PC-3 (cell line): ENCODE data around the gene URB2. TPM values are rescaled to one million over a fixed set of nuclear protein-coding genes. Genes with fewer than 3 reads are reported as not detected.
"Not testable (repeated sequence)": the region's sequence is repeated elsewhere in the genome, so short reads cannot be mapped to it uniquely, and the experiment has no call there.

ENCODE experiments used
- ATAC-seq: fragments of 200-7000 bp; cut with Tn5 transposase; 2 replicates; pipeline ENCODE4 v1.9.1; 2020; ENCODE audit warnings: mild to moderate bottlenecking, moderate library complexity
- BruUV-seq: library from RNA; stranded (reverse); fragments of 400-500 nt; replicated peaks from 2 replicates; lab custom pipeline; 2021; lab: Mats Ljungman, UMichigan
- CTCF ChIA-PET: fragments of 300-600 bp; sonication (Branson Sonifier 250); formaldehyde crosslinking; loops from one replicate; lab custom pipeline; 2022; ENCODE audit warnings: antibody characterized with exemption; lab: Charles Lee
- POLR2A ChIA-PET: fragments of 300-600 bp; sonication (Branson Sonifier 250); formaldehyde crosslinking; loops from one replicate; lab custom pipeline; 2022; ENCODE audit warnings: antibody characterized with exemption; ENCODE audit not compliant: unreplicated experiment; lab: Charles Lee
- DNase-seq: peaks from one replicate; pipeline ENCODE4 v3.0.0-alpha.2; 2015
- H2AFZ ChIP-seq: fragments of 300-600 bp; sonication (generic); 2 replicates; pipeline ENCODE4 v1.6.0; 2016; ENCODE audit warnings: antibody characterized with exemption, low read length
- H3F3A ChIP-seq: fragments of 300-600 bp; sonication (generic); one replicate; pipeline ENCODE4 v1.6.0; 2017; ENCODE audit warnings: antibody characterized with exemption, low read length, control low read depth, mild to moderate bottlenecking; ENCODE audit not compliant: unreplicated experiment
- H3K27ac ChIP-seq: fragments of 300-600 bp; sonication (generic); 2 replicates; pipeline ENCODE4 v1.5.1; 2016; ENCODE audit warnings: mild to moderate bottlenecking, low read length
- H3K27me3 ChIP-seq: fragments of 300-600 bp; sonication (generic); 2 replicates; pipeline ENCODE4 v1.6.1; 2016; ENCODE audit warnings: low read length, mixed read lengths
- H3K36me3 ChIP-seq: fragments of 300-600 bp; sonication (generic); 2 replicates; pipeline ENCODE4 v1.6.1; 2016; ENCODE audit warnings: low read depth, mixed run types, low read length, mixed read lengths
- H3K4me1 ChIP-seq: fragments of 300-600 bp; sonication (generic); 2 replicates; pipeline ENCODE4 v1.5.1; 2016; ENCODE audit warnings: low read length; ENCODE audit not compliant: insufficient read depth
- H3K4me2 ChIP-seq: fragments of 300-600 bp; sonication (generic); 2 replicates; pipeline ENCODE4 v1.6.0; 2016; ENCODE audit warnings: low read length
- H3K4me3 ChIP-seq: fragments of 300-600 bp; sonication (generic); 2 replicates; pipeline ENCODE4 v1.5.1; 2016; ENCODE audit warnings: mild to moderate bottlenecking, low read length, mixed read lengths
- H3K79me2 ChIP-seq: fragments of 300-600 bp; sonication (generic); 2 replicates; pipeline ENCODE4 v1.6.1; 2017; ENCODE audit warnings: low read length, mixed read lengths
- H3K9ac ChIP-seq: fragments of 300-600 bp; sonication (generic); 2 replicates; pipeline ENCODE4 v1.6.0; 2016; ENCODE audit warnings: mild to moderate bottlenecking, low read length
- H3K9me2 ChIP-seq: fragments of 300-600 bp; sonication (generic); replicated peaks from 2 replicates; pipeline ENCODE4 v1.6.1; 2016; ENCODE audit warnings: mixed run types, low read length, mixed read lengths
- H3K9me3 ChIP-seq: fragments of 300-600 bp; sonication (generic); 2 replicates; pipeline ENCODE4 v1.6.1; 2016; ENCODE audit warnings: low read length, mixed read lengths
- H4K20me1 ChIP-seq: fragments of 300-600 bp; sonication (generic); 2 replicates; pipeline ENCODE4 v1.6.1; 2016; ENCODE audit warnings: low read length, mixed read lengths
- CTCF ChIP-seq: fragments of 300-600 bp; sonication (generic); conservative IDR thresholded peaks from 2 replicates; pipeline ENCODE4 v1.5.1; 2017; ENCODE audit warnings: antibody characterized with exemption, low read depth, mild to moderate bottlenecking, low read length
- EZH2 ChIP-seq: fragments of 300-600 bp; sonication (generic); IDR thresholded peaks from one replicate; pipeline ENCODE4 v1.6.1; 2017; ENCODE audit warnings: antibody characterized with exemption, mild to moderate bottlenecking, low read length; ENCODE audit not compliant: unreplicated experiment
- EZH2phosphoT487 ChIP-seq: fragments of 300-600 bp; sonication (generic); IDR thresholded peaks from 2 replicates; pipeline ENCODE4 v1.6.1; 2018; ENCODE audit warnings: mild to moderate bottlenecking, antibody characterized with exemption, low read length, borderline replicate concordance
- intact Hi-C: fragments of 100-400 bp; cut with micrococcal nuclease; formaldehyde crosslinking; loops from 2 replicates; pipeline ENCODE4 v1.9.0; 2023
- total RNA-seq: library from RNA; depleted of rRNA; stranded (reverse); fragments of >200 nt; gene quantifications from 2 replicates; pipeline ENCODE4 v1.2.3, GENCODE V29; 2014

The URB2 gene
- total RNA-seq, 1 experiment from 2014 or later, result 26.2 TPM

- Histone ChIP-seq H3K36me3 (no peaks in the 10 kb centered on the region; the same call in 1 of the 2 replicates), H3K9me3 (no peaks in the 10 kb centered on the region), H3K9me2 (no peaks in the 10 kb centered on the region), H3K27me3 (no peaks in the 10 kb centered on the region), H3K4me1 (peaks cover 12% of the 10 kb centered on the region), H2AFZ (no peak overlapping the region), H3F3A (no peaks in the 10 kb centered on the region), H3K79me2 (peaks cover 94% of the 10 kb centered on the region), H3K4me2 (no peak overlapping the region), H3K4me3 (no peak overlapping the region), H4K20me1 (peaks cover 42% of the 10 kb centered on the region), H3K27ac (no peak overlapping the region), H3K9ac (no peak overlapping the region)
- ChIA-PET POLR2A (no interaction called here), CTCF (no interaction called here)
- DNase-seq, result no peak
- no TSS peak for BruUV-seq
- TF ChIP-seq EZH2, result no peak
- TF ChIP-seq EZH2phosphoT487, result no peak
- TF ChIP-seq CTCF, result no peak
- intact Hi-C loops, result no loop called here
- no peak for ATAC-seq
Observed at GRCh38 chr1:229620876-229621275, 5.2 kb upstream of the URB2 start.

GRCh38 chr1:229621663-229622062, 4.4 kb upstream of the URB2 start:
- Histone ChIP-seq H3F3A (no peaks in the 10 kb centered on the region), H3K9me3 (no peaks in the 10 kb centered on the region), H2AFZ (no peak overlapping the region), H4K20me1 (peaks cover 45% of the 10 kb centered on the region), H3K27ac (no peak overlapping the region), H3K9me2 (no peaks in the 10 kb centered on the region), H3K4me3 (no peak overlapping the region), H3K36me3 (no peaks in the 10 kb centered on the region; the same call in 1 of the 2 replicates), H3K4me2 (no peak overlapping the region), H3K4me1 (peaks cover 12% of the 10 kb centered on the region), H3K27me3 (no peaks in the 10 kb centered on the region), H3K79me2 (peaks cover 94% of the 10 kb centered on the region), H3K9ac (no peak overlapping the region)
- ATAC-seq, result no peak
- intact Hi-C loops, result no loop called here
- no peak for DNase-seq
- CTCF ChIA-PET, result no interaction called here
- no peak for TF ChIP-seq EZH2
- no peak for TF ChIP-seq EZH2phosphoT487
- no peak for TF ChIP-seq CTCF
- POLR2A ChIA-PET, result no interaction called here
- no TSS peak for BruUV-seq

GRCh38 chr1:229622641-229623120, 3.4 kb upstream of the URB2 start:
- H3K9me3 ChIP-seq, CTCF ChIA-PET, DNase-seq, H3K9me2 ChIP-seq, H3K4me2 ChIP-seq, ATAC-seq, H3K27me3 ChIP-seq, H3K36me3 ChIP-seq, intact Hi-C loops, H3K4me3 ChIP-seq, H2AFZ ChIP-seq, BruUV-seq, POLR2A ChIA-PET, H3K9ac ChIP-seq, H3K27ac ChIP-seq, H3F3A ChIP-seq: not testable (repeated sequence)
- peaks cover 94% of the 10 kb centered on the region for H3K79me2 ChIP-seq
- peaks cover 18% of the 10 kb centered on the region for H3K4me1 ChIP-seq
- peaks cover 55% of the 10 kb centered on the region for H4K20me1 ChIP-seq
